Stimulated activated CD8-positive, alpha-beta memory T cell treated with anti-CD3 and anti-CD28 coated beads, Interleukin-4, amount 100 ng/mL, for 24 hours (primary cell): ENCODE results near the gene ADGRA3.

Source experiments
- DNase-seq: peaks from one replicate; pipeline ENCODE4 v3.0.0-alpha.2; 2020; ENCODE audit warnings: low read depth

The ADGRA3 gene

DNA sequence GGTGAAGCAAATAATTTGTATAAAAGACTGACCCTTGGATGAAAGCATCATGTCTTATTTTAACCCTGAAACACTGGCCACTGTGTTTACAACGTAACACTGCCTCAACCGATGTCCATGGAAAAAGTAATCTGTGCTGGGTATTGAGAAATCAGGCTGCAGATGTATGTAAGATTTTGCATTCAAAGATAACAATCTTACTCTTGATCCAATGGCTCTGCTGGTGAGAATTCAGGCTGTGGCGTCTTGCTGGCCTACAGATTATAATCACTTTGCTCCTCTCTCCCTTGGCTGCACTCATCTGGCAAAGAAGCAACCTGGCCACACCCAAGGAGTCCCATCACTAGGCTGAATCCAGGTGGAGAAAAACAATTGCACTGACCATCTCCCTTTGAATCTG, 7.5 kb downstream of the ADGRA3 start:
- no peak for DNase-seq

GRCh38 chr4:22504922-22505321, 10.9 kb downstream of the ADGRA3 start:
- DNase-seq = no peak

DNA sequence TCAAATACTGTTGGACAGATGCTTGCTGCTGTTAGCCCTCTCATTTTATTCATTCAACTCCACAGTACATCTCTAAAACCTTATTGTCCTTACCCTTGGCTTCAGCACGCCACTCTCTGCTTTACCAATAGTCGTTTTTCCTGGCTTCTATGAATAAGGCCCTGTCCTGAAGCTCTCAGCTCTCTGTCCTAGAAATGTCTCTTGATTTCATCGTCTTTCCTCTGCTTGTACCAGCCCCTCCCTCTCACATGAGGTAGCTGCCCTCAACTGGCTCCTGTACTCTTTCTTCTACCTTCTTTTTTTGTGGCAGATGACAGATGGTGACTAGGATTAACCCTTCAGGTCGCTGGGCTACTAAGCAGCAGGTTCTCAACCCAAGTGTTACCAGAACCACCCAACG, 11.4 kb downstream of the ADGRA3 start:
- DNase-seq = no peak

- DNase-seq = no peak
These were observed 12.7 kb downstream of the ADGRA3 start for GRCh38 chr4:22502895-22503814.

- no peak for DNase-seq
These were observed 14.2 kb downstream of the ADGRA3 start for GRCh38 chr4:22501715-22502095.

DNA sequence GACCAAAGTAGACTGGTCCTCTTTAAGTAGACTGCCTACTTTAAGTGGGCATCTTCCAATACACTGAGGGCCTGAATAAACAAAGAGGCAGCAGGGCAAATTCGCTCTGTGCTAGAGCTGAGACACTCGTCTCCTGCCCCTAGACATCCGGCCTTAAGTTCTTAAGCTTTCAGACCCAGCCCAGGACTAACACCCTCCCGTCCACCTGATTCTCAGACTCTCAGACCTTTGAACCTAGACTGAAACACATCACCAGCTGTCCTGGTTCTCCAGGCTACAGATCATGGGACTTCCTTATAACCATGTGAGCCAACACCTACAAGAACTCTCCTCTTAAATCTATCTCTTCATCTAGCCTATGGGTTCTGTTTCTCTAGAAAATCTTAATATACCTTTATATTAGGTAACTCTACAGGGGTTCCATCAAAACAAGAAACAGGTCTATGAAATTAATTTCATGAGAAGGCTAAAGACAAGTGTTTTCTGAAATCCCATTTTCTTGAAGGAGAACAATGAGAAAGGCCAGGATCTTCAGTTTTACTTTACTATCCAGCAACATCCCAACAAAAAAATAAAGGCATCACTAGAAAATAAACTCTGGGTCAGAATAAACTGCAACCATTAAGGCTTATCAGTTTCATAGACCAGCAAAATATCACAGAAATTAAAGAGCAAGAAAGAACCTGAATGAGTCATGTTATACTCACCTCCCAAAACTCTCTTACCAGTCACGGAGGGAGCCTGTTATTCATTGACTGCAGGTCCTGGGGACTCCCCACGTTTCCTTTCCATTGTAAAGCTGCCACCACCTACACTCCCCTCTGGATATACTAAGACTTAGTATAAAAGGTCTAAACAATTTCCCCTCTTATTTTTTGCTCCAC, 14.8 kb downstream of the ADGRA3 start:
- DNase-seq = no peak

- DNase-seq = no peak
These were observed 15.7 kb downstream of the ADGRA3 start for GRCh38 chr4:22500128-22500611.

DNA sequence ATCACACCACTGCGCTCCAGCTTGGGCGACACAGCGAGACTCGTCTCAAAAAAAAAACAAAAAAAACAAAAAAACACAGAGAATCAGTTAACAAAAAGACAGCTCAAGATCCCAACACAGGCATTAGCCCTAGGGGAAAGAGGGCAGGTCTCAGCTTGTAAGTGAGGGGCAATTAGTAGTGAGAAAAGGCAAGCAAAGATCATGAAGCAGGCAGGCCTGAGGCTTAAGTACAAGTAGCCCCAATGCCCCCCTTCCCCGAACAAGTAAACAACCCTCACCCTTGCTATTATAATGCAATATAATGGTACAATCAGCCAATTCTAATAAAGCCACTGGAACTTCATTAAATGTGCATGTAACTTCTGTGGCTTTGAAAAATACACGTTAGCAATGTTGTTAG, 17.0 kb downstream of the ADGRA3 start:
- no peak for DNase-seq

GRCh38 chr4:22496165-22496813, 19.6 kb downstream of the ADGRA3 start:
- no peak for DNase-seq

- no peak for DNase-seq
These were observed 22.3 kb downstream of the ADGRA3 start for GRCh38 chr4:22493523-22493922.

DNA sequence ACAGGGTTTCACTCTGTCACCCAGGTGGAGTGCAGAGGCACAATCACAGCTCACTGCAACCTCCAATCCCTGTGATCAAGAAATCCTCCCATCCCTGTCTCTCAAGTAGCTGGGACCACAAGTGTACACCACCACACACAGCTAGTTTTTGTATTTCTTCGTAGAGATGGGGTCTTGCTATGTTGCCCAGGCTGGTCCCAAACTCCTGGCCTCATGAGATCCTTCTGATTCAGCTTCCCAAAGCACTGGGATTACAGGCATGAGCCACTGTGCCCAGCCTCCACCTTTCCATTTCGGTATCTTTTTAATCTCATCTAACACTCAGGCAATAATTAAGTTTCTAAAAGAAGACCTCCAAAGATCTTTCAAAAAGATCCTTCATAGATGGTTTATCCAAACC, 22.9 kb downstream of the ADGRA3 start:
- DNase-seq = no peak

GRCh38 chr4:22491939-22492338, 23.9 kb downstream of the ADGRA3 start:
- DNase-seq = no peak

DNA sequence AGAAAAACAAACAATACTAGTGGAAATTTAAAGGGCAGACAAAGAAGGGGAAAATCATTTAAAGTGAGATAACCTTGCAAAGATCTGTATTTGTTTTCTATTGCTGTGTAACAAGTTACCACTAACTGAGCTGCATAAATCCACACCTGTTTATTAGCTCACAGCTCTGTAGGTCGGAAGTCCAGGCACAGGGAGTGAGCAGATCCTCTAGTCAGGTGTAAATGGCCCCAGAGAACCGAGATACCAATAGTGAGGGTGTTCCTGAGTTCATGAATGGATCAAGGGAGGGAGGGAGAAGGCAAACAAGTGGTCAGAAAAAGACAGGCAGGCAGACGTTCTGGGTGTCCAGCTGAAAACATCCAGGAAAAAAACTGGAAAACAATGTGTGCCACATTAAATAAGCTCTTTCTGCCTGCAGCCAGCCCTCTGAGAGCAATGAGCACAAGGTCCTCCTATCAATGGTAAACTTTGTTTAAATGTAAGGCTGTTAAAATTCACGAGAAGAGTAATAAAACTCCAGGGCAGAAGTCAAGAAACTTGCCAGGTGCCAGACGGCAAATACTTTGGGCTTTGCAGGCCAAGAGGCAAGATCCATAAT, 25.0 kb downstream of the ADGRA3 start:
- no peak for DNase-seq

- no peak for DNase-seq
These were observed 27.8 kb downstream of the ADGRA3 start for GRCh38 chr4:22488106-22488505.

DNA sequence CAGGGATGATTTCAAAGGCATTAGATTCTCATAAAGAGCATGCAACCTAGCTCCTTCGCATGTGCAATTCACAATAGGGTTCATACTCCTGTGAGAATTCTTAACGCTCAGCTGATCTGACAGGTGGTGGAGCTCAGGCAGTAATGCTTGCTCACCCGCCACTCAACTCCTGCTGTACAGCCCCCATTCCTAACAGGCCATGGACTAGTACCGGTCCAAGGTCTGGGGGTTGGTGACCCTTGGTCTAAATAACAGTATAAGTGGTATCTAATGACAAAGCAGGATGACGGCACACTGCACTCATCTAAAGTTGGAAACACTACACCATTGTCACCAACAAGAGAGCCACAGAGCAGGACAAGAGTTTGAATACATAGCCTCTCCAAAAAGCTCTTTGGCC, 28.5 kb downstream of the ADGRA3 start:
- DNase-seq = no peak

DNA sequence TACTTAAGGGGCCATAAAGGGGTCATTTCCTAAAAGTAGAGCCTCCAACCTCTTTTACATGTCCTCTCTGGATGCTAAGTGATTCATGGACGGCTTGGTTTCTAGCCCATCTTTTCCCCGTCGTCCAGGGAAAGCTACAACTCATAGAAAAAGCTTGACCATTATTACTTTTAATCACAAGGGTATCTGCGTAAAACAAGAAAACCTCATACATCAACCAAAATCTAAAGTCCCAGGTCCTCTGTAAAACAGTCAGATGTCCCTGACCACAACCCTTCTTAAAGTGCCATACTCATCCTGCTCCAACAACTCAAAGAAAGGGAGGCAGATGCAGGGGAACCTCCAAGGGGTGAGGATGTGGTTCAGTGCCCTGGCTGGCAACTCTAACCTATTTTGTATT, 29.6 kb downstream of the ADGRA3 start:
- no peak for DNase-seq

DNA sequence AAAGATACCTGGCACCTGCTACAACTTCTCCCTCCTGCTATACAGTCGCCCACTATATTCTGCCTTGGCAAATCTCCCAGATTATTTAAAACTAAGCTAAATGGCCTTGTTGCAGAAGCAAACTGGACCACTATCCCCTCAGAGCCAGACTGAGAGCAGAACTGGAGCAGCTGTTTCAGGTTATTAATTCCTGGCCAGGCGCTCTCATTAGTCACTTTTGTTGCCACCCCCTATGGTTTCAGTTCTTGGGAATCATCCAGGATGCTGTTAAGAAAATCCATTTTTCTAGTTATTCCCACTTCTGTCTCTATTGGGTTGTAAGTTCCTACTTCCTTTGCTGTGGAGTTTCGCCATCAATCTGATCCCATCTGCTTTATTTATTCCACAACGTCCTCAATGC, 30.1 kb downstream of the ADGRA3 start:
- no peak for DNase-seq

- no peak for DNase-seq
These were observed 32.3 kb downstream of the ADGRA3 start for GRCh38 chr4:22483551-22483981.

GRCh38 chr4:22482250-22483127, 33.4 kb downstream of the ADGRA3 start:
- DNase-seq = no peak

GRCh38 chr4:22480675-22481327, 35.1 kb downstream of the ADGRA3 start:
- DNase-seq = no peak
